Measurements from ENCODE around the gene DOCK2.
"Not testable (repeated sequence)": the region's sequence is repeated elsewhere in the genome, so short reads cannot be mapped to it uniquely, and the experiment has no call there.

DOCK2 gene

GRCh38 chr5:169756071-169756765, 119.1 kb downstream of the DOCK2 start:
- DNase-seq (ENCODE audit: low spot score): no peak

DNA sequence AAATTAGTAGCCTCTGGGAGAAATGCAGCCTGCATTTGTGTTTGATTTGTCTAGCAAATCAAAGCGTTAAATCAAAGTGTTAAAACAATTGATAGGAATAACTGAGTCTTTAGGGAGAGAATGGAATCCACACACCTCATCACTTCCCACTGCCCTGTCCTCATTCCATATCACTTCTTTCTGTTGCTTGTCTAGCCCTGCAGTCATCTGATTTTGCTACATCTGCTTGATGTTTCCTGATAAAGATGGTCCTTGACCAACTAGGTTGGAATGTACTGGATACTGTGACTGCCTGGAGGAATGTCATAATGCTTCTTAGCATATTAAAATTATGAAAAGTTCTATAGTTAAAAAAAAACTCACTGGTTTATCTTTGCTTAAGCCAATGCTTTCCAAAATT, 119.9 kb downstream of the DOCK2 start:
- DNase-seq (ENCODE audit: low spot score): peak; percentile 45

DNA sequence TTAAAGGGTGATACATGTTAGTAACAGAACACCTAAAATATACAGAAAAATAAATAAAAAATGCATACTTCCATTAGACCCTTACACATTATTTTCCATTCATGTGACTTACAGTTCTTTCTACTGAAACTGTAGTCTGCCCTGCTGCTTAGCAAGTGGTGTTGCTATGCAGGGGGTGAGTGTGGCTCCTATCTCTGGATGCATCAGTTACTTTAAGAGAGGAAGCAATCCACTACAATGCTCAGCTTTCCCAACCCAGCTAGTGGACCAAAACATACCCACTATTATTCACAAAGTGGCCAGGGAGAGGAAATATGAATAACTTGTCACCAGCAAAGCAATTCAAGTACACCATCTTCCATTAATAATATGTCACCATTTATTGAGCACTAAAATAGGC, 121.8 kb downstream of the DOCK2 start:
- no peak for DNase-seq (ENCODE audit: low spot score)

DNA sequence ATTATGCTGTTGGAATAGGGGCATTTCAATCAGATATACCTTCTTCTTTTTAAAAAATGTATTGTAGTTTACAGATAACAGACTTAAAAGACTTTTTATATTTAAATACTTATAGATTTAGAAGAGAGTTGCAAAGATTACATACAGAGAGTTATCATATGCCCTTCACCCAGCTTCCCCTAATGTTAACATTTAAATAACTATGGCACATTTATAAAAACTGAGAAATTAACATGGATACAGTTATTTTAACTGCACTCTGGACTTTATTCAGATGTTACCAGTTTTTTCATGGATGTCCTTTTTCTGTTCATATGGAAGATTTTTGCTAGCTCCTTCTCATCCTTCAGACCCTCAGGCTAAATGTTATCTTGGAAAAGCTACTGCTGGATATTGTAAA, 123.2 kb downstream of the DOCK2 start:
- no peak for DNase-seq (ENCODE audit: low spot score)

- peak; percentile 66 for DNase-seq (ENCODE audit: low spot score)
These were observed 125.4 kb downstream of the DOCK2 start for GRCh38 chr5:169762338-169763095.

DNA sequence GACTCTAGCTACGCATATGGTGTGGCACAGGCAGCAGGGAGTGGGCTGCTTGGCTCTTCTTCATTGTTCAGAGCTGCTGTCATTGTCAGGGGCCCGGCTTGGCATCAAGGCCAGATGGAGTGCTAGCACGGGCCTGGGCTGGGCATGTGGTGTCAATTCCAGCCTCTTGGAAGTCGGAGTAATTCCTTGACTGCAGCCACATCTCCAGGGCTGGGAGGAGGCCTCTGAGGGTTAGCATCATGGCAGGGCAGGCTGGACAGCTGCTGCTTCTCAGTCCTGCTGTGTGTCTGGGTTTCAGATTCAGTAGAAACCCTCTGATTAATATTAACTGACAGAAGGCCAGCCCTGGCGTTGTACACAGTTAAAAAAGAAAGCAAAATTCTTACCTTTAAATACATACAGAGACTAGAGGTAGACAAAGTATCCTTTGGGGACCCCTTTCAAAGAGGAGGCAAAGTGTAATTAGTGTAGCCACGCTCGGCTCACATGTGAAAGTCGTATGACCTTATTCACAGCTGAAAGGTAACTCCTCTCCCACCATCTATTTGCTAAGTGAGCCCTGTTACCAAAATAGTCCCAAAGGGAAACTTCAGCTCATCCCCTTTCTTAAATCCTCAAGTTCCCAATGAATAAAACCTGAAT, 126.4 kb downstream of the DOCK2 start:
- DNase-seq (ENCODE audit: low spot score): peak; percentile 70

DNA sequence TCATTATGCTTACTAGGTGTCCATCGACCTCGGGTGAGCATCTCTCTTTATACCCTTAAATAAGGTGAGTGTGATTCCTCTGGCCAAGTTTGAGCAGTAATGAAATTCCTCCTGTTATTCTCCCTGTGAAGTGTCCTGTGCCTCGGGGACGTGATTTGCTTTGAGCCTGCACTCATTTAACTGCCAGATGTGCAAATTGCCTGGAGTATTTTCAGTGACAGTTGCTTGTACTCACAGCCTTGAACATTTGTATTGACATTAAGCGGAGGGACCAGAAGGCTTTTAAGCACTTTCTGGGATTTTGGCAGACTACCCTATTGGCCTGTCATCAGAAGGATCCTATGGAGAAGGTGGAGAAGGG, 126.9 kb downstream of the DOCK2 start:
- DNase-seq (ENCODE audit: low spot score): peak; percentile 15

- peak; percentile 44 for DNase-seq (ENCODE audit: low spot score)
These were observed 128.3 kb downstream of the DOCK2 start for GRCh38 chr5:169765176-169765996.

DNA sequence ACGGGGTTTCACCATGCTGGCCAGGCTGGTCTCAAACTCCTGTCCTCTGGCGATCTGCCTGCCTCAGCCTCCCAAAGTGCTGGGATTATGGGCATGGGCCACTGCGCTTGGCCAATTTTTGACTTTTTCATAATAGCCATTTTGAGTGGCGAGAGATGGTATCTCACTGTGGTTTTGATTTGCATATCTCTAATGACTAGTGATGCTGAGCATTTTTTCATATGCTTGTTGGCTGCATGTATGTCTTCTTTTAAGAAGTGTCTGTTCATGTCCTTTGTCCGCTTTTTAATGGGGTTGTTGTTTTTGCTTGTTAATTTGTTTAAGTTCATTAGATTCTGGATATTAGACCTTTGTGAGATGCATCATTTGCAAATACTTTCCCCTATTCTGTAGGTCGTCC, 129.9 kb downstream of the DOCK2 start:
- DNase-seq (ENCODE audit: low spot score): not testable (repeated sequence)

- no peak for DNase-seq (ENCODE audit: low spot score)
These were observed 130.9 kb downstream of the DOCK2 start for GRCh38 chr5:169767938-169768337.

GRCh38 chr5:169768416-169768815, 131.3 kb downstream of the DOCK2 start:
- no peak for DNase-seq (ENCODE audit: low spot score)

DNA sequence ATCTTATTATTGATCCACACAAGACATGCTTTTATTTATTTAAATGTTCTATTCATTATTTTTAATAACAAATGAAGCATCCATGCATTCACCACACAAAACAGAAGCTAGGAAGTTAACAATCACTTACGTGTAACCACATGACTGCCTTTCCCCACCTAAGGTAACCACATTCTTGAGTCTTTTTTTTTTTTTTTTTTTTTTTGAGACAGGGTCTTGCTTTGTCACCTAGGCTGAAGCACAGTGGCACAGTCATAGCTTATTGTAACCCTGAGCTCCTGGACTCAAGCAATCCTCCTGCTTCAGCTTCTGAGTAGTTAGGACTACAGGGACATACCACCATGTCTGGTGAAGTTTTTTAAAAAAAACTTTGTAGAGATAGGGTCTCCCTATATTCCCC, 133.0 kb downstream of the DOCK2 start:
- no peak for DNase-seq (ENCODE audit: low spot score)

- DNase-seq (ENCODE audit: low spot score): no peak
These were observed 135.2 kb downstream of the DOCK2 start for GRCh38 chr5:169772256-169772655.

DNA sequence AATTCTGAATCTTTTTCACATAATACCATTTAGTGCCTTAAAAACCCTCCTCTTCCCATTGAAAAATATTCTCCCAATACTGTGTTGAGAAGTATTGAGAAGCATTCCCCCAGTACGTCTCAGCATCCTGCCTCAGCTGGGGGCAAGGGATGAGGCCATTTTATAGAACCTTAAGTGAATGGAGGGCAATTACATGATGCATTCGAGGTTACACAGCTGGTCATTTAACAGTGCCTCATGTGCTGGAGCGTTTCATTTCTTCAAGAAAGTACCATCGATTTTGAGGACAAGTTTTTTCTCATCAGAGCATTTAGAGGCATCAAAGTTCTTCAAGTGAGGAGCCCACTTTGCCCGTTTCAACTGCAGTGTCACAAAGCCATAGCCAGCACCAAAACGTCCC, 135.6 kb downstream of the DOCK2 start:
- no peak for DNase-seq (ENCODE audit: low spot score)

DNA sequence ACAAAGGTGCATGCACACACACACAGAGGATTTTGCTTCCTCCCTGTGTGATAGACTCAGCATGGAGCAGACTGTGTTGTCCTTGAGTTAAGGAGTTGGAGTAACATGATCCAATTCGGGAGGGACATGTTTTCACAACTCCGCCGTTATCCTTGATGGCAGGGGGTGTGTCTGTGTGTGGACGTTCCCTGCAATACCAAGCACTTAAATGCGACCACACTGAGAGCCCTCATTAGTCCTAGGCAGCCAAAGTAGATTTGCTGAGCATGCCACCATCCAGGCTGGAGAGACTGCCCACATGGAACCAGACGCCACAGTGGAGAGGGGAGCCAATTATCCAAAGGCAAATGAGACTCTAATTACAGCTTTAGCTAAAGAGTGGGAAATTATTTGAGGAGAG, 140.1 kb downstream of the DOCK2 start:
- no peak for DNase-seq (ENCODE audit: low spot score)

DNA sequence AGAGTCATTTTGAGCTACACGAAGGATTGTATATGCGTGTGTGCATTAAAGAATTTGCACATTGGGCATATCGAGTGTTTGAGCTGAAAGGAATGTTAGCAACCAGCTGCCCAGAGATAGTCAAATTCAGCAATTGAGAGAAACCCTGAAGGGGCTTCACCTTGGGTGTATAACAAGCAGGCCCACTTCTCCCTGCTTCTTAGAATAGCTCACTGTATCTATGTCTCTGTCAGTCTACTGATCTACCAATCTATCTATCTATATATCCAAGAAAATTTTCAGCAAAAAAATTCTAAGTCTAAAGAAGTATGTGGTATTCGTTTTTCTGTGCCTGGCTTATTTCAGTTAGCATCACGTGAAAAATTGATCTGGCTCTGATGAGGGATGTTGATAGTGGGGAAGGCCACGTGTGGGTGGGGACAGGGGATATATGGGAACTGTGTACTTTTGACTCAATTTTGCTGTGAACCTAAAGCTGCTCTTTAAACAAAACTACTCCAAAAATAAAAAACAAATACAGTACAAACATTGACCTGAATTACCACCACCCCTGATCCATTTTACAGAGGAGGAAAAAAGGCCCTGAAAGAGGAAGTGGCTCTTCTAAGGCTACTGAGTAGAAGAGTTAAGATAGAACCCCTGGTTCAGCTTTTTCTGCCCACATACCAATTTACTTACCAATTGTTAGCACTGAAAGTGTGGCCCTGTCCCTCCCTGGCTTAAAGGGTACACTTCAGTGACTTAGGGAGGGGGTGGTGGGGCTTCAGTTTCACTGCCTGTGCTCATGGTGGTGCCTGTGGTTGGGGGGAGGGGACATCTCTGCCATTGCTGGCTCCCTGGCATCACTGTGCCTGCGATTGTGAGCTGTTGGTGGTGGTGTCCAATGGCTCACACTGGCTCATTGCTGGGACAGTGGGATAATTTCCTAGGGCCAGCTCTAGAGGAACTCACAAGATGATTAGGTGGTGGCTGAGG, 141.8 kb downstream of the DOCK2 start:
- no peak for DNase-seq (ENCODE audit: low spot score)

- DNase-seq (ENCODE audit: low spot score): no peak
These were observed 144.6 kb downstream of the DOCK2 start for GRCh38 chr5:169781420-169782345.

DNA sequence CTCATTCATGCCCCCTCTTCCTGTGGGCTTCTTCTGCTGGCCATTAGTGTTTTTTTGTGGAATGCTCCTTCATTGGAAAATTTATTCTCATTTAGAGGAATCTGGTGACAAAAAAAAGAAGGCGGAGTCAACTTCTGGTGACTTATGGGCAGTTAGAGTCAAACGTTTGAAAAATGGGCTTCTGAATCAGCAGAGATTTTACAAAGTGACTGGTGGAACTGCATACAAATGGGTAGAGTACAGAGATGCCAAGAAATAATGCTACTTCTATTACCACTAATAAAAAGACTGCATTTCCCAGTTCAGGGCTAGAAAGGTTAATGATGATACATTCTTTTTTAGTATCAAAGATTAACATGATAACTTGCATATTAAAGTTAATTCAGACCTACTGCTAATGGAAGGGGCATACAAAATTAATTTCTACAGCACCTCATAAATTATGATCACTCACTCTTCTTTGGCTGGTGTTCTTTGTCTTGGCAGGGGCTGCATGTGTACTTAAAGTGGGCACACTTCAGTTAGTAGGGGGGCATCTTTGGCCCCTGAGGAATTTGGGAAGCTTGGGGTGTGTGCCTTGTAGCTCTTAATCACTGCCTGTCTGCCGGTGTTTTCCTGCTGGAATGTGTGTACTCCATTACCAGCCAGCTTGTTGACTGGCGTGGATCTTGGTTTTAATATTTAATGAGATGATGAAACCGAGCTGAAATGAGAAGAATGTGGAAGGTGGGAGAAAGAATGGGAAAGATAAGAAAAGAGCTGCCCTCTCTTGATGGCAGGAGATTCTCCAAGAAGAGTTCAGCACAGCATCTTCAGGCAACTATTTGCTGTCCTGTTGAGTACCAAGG, 148.9 kb downstream of the DOCK2 start:
- no peak for DNase-seq (ENCODE audit: low spot score)

- DNase-seq (ENCODE audit: low spot score): peak; percentile 77
These were observed 151.1 kb downstream of the DOCK2 start for GRCh38 chr5:169788168-169788567.
